ENCODE data around the gene RARB.

DNA sequence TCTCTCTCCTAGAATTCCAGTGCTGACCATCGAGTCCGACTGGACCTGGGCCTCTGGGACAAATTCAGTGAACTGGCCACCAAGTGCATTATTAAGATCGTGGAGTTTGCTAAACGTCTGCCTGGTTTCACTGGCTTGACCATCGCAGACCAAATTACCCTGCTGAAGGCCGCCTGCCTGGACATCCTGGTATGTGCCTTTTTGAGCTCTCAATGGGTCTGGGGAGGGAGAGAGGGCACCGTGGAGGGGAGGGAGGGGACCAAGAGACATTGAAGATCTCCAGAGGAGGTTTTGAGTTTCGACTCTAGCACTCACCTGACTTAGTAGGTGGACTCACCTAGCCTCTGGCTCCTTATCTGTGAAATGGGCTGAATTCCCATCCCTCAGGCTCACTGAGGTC lies 152.5 kb downstream of the RARB start:
- TF ChIP-seq, protein P1, sequence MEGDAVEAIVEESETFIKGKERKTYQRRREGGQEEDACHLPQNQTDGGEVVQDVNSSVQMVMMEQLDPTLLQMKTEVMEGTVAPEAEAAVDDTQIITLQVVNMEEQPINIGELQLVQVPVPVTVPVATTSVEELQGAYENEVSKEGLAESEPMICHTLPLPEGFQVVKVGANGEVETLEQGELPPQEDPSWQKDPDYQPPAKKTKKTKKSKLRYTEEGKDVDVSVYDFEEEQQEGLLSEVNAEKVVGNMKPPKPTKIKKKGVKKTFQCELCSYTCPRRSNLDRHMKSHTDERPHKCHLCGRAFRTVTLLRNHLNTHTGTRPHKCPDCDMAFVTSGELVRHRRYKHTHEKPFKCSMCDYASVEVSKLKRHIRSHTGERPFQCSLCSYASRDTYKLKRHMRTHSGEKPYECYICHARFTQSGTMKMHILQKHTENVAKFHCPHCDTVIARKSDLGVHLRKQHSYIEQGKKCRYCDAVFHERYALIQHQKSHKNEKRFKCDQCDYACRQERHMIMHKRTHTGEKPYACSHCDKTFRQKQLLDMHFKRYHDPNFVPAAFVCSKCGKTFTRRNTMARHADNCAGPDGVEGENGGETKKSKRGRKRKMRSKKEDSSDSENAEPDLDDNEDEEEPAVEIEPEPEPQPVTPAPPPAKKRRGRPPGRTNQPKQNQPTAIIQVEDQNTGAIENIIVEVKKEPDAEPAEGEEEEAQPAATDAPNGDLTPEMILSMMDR (conservative IDR thresholded peaks at IDR 0.05; ENCODE audit: low read depth in 2 of 2), result no peak
- TF ChIP-seq POLR2AphosphoS5 (IDR thresholded peaks at IDR 0.05; ENCODE audit: low read depth), result no peak
- TF ChIP-seq, protein P2, sequence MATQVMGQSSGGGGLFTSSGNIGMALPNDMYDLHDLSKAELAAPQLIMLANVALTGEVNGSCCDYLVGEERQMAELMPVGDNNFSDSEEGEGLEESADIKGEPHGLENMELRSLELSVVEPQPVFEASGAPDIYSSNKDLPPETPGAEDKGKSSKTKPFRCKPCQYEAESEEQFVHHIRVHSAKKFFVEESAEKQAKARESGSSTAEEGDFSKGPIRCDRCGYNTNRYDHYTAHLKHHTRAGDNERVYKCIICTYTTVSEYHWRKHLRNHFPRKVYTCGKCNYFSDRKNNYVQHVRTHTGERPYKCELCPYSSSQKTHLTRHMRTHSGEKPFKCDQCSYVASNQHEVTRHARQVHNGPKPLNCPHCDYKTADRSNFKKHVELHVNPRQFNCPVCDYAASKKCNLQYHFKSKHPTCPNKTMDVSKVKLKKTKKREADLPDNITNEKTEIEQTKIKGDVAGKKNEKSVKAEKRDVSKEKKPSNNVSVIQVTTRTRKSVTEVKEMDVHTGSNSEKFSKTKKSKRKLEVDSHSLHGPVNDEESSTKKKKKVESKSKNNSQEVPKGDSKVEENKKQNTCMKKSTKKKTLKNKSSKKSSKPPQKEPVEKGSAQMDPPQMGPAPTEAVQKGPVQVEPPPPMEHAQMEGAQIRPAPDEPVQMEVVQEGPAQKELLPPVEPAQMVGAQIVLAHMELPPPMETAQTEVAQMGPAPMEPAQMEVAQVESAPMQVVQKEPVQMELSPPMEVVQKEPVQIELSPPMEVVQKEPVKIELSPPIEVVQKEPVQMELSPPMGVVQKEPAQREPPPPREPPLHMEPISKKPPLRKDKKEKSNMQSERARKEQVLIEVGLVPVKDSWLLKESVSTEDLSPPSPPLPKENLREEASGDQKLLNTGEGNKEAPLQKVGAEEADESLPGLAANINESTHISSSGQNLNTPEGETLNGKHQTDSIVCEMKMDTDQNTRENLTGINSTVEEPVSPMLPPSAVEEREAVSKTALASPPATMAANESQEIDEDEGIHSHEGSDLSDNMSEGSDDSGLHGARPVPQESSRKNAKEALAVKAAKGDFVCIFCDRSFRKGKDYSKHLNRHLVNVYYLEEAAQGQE (IDR thresholded peaks at IDR 0.05; ENCODE audit: unreplicated experiment), result no peak
- TF ChIP-seq, protein P3, sequence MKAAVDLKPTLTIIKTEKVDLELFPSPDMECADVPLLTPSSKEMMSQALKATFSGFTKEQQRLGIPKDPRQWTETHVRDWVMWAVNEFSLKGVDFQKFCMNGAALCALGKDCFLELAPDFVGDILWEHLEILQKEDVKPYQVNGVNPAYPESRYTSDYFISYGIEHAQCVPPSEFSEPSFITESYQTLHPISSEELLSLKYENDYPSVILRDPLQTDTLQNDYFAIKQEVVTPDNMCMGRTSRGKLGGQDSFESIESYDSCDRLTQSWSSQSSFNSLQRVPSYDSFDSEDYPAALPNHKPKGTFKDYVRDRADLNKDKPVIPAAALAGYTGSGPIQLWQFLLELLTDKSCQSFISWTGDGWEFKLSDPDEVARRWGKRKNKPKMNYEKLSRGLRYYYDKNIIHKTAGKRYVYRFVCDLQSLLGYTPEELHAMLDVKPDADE (IDR thresholded peaks at IDR 0.05), result no peak

All from GM23338 (cell line).